T1000 (cell line): ENCODE results near the gene CXCL14.

ENCODE experiments used
- DNase-seq: peaks from one replicate; lab custom pipeline; 2025; ENCODE audit warnings: mixed read lengths; lab: John Stamatoyannopoulos, UW

The CXCL14 gene

GRCh38 chr5:135596788-135597187 lies 18.0 kb upstream of the CXCL14 start:
- no peak for DNase-seq

GRCh38 chr5:135596157-135596763 lies 17.5 kb upstream of the CXCL14 start:
- DNase-seq, result no peak

DNA sequence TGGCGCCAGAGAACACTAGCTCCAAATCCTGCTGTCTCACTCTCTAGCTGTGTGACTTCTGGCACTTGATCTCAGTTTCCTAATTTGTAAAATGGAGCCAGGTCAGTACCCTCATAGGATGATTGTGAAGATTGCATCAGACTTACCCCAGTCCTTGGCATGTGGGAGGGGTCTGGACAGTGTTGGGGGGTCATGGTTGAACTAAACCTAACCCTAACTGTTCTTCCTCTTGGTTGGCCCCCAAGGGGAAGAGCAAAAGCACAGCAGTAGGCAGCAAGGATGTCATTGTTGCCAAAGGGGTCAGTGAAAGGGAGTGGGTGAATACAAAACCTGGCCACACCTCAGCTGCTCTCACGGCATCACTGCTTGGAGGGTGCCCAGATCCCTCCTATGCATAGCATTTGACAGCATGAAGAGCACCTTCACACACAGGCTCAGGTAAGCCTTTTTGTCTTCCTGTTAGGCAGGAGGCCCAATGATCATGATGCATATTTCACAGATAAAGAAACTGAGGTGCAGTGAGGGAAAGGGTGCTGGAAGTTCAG lies 15.7 kb upstream of the CXCL14 start:
- DNase-seq, result no peak

- DNase-seq, result no peak
Measured at GRCh38 chr5:135593886-135594285, 15.1 kb upstream of the CXCL14 start.

- no peak for DNase-seq
Measured at GRCh38 chr5:135593141-135593540, 14.3 kb upstream of the CXCL14 start.

DNA sequence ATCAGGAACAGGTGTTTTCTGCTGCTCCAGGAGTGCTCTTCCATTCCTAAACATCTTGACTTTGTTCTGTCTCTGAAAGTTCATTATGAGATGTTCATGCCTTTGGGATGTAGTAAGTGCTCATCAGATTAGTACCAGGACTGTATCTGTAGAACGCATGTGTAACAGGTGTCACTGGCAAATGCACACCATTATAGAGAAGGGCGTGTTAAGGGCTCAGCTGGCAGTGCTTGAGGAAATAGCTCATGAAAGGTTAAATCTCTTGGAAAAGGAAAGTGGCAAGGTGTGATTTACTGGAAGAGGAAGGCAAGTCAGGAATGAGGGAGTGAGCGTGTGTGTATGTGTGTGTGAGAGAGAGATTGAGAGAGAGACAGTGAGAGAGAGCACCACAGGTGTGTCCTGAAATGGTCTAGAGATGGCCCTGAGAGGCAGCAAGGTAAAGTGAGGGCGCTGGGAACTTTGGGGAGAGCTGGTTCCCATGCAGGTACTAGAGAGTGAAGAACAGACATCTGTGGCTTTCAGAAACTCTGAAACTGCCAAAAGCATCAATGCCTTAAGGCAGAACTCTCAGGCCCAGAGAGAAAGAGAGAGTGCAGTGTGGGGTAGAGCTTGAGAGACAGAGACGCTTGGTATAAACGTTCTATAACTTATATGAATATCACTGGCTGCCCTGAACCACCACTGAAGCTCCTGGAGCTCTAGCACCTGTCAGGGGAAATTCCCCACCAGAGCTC lies 13.7 kb upstream of the CXCL14 start:
- DNase-seq, result no peak

DNA sequence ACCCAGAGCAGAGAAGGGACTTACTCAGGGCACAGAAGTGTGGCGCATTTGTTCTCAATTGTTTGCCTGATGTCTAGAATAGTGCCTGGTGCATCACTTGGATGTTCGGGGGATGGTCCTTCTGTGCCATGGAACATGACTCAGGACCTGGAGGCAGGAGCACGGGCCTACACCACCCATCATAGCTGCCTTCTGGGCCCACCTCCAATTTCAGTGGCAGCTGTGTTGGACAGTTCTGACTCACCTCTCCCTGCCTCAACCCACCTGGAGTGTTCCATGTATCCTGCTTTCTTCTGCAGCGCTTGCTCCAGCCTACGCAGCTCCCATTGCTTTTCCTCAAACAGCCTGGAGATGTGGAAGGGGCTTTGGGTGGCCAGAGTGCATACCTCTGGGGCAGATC lies 12.5 kb upstream of the CXCL14 start:
- DNase-seq, result no peak

DNA sequence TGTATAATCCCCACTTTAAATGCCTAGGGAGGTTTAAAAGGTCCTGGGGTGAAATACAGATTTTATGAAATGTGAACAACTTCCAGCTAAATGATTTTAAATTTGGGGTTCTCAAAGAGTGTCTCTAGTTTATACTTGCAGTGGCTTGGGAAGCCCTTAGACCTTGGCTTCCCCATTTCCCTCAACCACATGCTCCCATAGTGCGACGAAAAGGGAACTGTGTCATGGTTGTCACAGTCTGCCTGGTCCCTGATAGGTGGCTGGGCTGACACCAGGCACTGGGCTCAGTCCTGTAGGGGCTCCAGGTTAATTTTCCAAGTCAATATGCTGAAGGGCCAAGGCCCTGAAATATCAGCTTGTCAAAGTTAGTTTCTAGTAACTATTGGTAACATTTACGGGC lies 10.4 kb upstream of the CXCL14 start:
- no peak for DNase-seq

- DNase-seq, result no peak
Measured at GRCh38 chr5:135587721-135588663, 9.2 kb upstream of the CXCL14 start.

DNA sequence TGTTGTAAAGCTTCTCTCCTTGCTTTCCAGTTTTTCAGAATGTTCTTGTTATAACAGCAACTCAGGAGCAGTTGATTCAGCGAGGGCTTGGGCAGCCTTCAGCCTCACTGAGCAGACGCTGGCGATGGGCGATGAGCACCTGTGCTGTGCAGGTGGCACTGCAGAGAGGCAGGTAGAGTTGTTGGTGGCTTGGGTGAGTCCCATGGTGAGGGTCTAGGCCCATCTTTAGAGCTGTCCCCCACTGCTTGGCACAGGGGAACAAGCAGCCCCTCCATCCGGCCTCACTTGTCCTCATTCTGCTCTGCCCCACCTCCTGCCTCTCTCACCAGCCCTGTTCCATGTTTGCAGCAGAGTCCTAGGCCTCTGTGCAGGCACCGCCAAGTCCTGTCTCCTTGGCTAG lies 6.1 kb upstream of the CXCL14 start:
- no peak for DNase-seq

DNA sequence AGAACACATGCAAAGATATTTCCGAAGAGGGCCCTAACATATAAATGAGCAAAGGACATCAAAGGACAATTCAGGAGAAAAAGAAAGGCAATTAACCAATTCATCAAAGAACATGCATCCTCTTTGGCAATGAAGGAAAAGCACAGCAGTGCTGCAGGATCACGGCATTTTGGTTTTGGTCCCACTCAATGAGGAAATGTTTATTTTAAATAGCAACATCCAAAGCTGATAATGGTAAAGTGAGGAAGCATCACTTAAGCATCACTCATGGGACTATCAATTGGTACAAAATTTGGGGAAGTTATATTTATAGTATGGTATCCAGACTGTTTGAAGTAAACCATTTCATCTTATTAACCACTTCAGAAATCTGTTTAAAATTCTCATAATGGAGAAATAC lies 5.5 kb upstream of the CXCL14 start:
- no peak for DNase-seq

DNA sequence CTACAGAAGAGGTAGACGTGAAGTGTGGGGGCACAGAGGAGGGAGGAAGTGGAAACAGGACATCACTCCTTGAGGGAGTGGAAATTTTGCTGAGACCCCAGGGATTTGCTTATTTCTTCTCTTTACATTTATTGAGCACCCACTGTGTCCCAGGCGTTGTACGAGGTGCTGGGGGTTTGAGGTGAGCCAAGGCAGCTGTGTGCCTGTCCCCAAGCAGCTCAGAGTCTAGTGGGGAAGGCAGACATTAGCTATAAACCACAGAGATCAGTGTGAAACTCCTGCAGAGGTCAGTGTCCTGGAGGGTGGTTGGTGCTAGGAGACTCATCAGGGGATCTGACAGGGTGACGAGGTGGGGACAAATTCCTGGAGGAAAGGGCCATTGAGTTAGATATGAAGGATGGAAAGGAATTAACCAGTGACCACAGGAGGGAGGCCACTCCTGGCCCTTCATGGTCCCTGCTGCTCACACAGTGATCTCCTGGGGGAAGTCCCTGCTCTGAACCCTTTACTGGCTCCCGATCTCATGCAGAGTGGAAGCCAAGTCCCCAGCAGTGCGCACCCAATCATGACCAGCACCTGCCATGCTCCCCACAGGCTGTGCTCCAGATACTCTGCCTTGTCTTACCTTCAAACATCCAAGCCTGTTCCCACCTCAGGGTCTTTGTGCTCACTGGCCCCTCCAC lies 3.4 kb upstream of the CXCL14 start:
- DNase-seq, result no peak

DNA sequence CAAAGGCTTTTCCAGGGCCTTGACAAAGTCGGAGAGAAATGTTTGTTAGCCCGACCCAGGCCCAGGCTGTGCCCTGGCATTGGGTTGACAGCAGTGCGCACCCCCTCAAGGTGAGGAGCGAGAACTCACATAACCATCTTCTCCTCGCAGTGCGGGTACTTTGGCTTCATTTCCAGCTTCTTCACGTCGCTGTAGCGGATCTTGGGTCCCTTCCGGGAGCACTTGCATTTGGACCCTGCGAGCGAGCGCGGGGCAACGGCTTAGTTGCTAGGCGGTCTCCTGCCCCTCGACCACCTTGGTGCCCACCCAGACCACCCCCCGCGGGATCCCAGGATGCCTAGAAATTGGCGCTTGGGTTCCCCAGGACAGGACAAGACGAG lies 496 bp downstream of the CXCL14 start:
- DNase-seq, result no peak

GRCh38 chr5:135577421-135577820 lies 1.4 kb downstream of the CXCL14 start:
- no peak for DNase-seq

GRCh38 chr5:135576075-135576599 lies 2.7 kb downstream of the CXCL14 start:
- no peak for DNase-seq

- DNase-seq, result no peak
Measured at GRCh38 chr5:135574493-135574892, 4.3 kb downstream of the CXCL14 start.

DNA sequence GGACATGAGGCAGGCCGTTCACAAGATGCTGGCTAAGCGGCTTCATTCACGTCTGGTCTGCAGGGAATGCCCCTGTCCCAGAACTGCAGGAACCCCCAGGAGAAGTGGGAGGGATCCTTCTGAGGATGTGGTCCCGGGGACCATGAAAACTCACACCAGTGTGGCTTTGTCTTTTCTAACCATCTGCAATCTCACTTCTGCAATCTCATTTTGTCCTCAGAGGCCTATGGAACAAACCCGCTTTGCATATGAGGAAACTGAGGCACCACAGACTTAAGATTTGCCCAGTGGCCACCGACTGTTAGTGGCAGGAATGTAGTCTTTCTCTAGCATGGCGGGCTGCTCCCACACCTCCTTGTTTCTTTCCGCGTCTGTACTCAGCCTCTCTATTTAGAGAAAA lies 6.9 kb downstream of the CXCL14 start:
- no peak for DNase-seq

DNA sequence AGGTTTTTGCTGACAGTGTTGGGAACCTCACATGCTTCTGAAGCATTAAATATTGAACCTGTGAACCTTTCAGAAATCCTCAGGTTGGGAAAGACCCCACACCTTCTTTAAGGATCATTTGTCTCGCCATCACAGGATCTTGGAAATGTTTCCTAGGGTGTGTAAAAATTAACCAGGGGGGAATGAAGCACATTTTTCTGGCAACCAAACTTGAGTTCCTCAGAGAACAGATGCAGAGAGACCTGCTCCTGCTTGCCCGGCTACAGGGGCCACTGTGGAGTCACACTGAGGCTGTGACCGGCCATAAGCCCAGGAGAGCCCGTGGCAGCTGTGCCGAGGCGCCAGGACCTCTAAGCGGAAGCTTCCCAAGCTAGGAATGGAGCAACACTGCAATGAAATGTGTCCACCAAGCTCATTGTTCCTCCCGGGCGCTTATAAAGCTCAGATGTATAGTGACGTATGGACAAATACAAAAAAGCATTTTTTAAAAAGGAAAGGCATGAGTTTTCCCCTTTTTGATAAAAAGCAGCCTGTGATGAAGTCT lies 7.7 kb downstream of the CXCL14 start:
- no peak for DNase-seq

DNA sequence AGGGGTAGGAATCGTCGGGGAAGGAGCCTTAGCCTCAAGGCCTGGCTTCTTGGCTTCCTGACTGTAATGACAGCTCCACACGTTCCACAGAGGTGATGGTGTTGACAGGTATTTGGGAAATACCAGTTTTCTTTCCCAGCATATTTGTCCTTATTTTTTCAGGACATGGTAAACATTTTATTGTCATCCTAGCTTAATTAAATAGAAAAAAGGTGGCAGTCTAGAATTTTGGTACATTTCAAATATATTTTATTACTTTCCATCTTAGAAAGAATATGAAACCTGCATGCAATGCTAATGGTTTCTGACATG lies 8.4 kb downstream of the CXCL14 start:
- DNase-seq, result no peak

DNA sequence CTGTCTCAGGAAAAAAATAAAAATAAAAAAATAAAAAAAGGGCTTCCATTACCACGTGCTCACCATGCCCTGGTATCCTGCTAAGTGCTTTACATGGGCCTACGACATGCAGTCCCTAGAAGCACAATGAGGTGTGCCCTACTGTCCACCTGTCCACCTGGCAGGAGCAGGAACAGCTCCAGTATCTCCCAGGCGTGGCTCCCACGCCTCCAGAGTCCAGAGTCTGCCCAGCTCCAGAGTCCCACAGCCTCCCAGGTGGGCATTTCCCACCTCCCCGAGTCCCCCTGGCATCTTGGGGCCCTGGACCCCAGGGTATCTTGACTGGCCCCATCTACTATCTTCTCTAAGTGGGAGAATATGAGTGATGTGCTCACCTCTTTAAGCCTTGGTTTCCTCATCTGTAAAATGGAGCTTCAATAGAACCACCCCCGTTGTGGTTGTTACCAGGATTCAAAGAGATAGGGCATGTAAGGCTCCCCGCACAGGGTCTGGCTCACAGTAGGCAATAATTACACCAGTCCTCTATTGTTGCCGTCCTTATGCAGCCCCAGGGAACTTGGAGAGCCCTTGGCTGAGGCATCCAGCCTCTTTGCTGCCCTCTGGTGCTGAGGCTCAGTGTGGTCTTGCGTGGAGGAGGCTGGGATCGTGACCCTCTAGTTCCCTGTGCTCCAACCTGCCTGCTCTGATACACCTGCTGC lies 8.9 kb downstream of the CXCL14 start:
- DNase-seq, result no peak

- DNase-seq, result no peak
Measured at GRCh38 chr5:135568923-135569360, 9.8 kb downstream of the CXCL14 start.
